Stomach (tissue), 9 donors: ENCODE data around the gene RCL1. TPM values are rescaled to one million over a fixed set of nuclear protein-coding genes. Genes with fewer than 3 reads are reported as not detected.

ENCODE experiments used
- DNase-seq, 2 donors: peaks; one replicate each; pipeline versions ENCODE4 v3.0.0 to v3.0.0-alpha.2; 2013 to 2019
- H3K27ac ChIP-seq, 5 donors: fragments of 200-600 bp in 4 of 5; sonication (generic) in 4 of 5; one replicate each; pipeline ENCODE4 v1.5.1; 2013 to 2019; ENCODE audit warnings: mild to moderate bottlenecking in 1 of 5, moderate library complexity in 1 of 5
- H3K27me3 ChIP-seq, 3 donors: fragments of 200-600 bp; sonication (generic); one replicate each; pipeline ENCODE4 v1.5.1; 2017 to 2019; ENCODE audit warnings: mixed run types in 1 of 3
- H3K36me3 ChIP-seq, 4 donors: fragments of 200-600 bp; sonication (generic); 1 replicate in 3 of 4; 2 replicates in 1 of 4; pipeline ENCODE4 v1.5.1; 2016 to 2019
- H3K4me1 ChIP-seq, 4 donors: fragments of 200-600 bp; sonication (generic); one replicate each; pipeline ENCODE4 v1.5.1; 2016 to 2019
- H3K4me3 ChIP-seq, 4 donors: fragments of 200-600 bp; sonication (generic) in 3 of 4; one replicate each; pipeline ENCODE4 v1.5.1; 2016 to 2019; ENCODE audit warnings: mild to moderate bottlenecking in 1 of 4
- H3K9me3 ChIP-seq, 4 donors: fragments of 200-600 bp; sonication (generic); one replicate each; pipeline ENCODE4 v1.5.1; 2016 to 2019
- EP300 ChIP-seq: sonication (generic); formaldehyde crosslinking; IDR thresholded peaks from one replicate; pipeline ENCODE4 v1.6.1; 2017; ENCODE audit warnings: antibody characterized with exemption
- POLR2A ChIP-seq, 4 donors: fragments of 450-650 bp; IDR thresholded peaks; one replicate each; pipeline ENCODE4 v1.6.1; 2016; ENCODE audit warnings: antibody characterized with exemption in 4 of 4, control low read depth in 2 of 4, mild to moderate bottlenecking in 1 of 4, moderate library complexity in 1 of 4
- POLR2AphosphoS5 ChIP-seq, 3 donors: sonication (generic); formaldehyde crosslinking; IDR thresholded peaks; one replicate each; pipeline ENCODE4 v1.6.1; 2016; ENCODE audit warnings: antibody characterized with exemption in 3 of 3
- WGBS, 5 donors: extraction: QIAGEN DNeasy Blood & Tissue Kit in 3 of 5; methylation state at CpG; one replicate each; pipeline versions ENCODE4 v1.1.5 to v1.1.7; 2013 to 2018; 5-methylcytosine and 5-hydroxymethylcytosine counted together
- intact Hi-C: fragments of 100-400 bp; cut with DNase I; formaldehyde crosslinking; loops from one replicate; pipeline ENCODE4 v1.15.1; 2023; ENCODE audit warnings: low total_unique reads
- polyA plus RNA-seq, 3 donors: library from polyadenylated mRNA; stranded (reverse); fragments of 200-250 nt; gene quantifications; one replicate each; pipeline ENCODE4 v1.2.3, GENCODE V29; 2013
- total RNA-seq, 5 donors: library from RNA; depleted of rRNA; stranded (reverse); fragments of >200 nt; gene quantifications; one replicate each; pipeline versions ENCODE4 v1.1.0 to v1.2.3, GENCODE V29; 2014 to 2016
- TF ChIP-seq, protein P1 (sequence below), 7 experiments: fragments of 450-650 bp in 4 of 7; fragments of 200-600 bp in 3 of 7; sonication (generic) in 3 of 7; IDR thresholded peaks; one replicate each; pipeline ENCODE4 v1.5.1; 2016 to 2019; ENCODE audit warnings: antibody characterized with exemption in 7 of 7, control low read depth in 2 of 7, mild to moderate bottlenecking in 1 of 7
- donor health status: healthy with polysubstance abuse.
- donor health status: Bipolar disorder and iron deficiency.
- donor health status: healthy.

RCL1 gene
- total and polyA plus RNA-seq, 8 donors: 11.7 to 38.7 (median 14.5) TPM

DNA sequence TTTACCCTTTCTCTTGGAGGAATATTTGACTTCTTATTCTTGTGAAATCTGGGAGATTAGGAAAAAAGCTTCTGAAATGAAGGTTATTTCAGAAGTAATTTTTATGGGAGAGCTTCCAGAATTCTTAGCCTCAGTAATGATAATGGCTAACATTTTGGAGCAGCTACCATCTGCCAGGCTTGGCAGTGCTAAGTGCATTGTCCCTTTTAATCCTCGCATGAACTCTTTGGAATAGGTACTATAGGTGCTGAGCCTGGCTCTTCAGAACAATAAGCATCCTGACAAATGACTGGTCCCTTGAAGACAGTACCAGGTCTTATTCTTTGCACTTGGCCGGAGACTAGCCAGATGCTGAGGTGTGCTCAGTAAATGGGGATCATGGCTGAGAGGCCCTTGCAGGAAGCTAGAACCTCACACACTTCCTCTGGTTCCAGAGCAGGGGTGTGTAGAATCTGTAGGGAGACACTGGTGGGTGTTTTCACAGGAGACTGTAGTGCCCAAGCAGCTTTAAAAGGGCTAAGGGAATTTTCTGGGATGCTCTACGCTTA, 90.7 kb downstream of the RCL1 start:
- Histone ChIP-seq H3K27me3 (no peaks in the 10 kb centered on the region), H3K27ac (no peak overlapping the region), H3K4me1 (peaks cover 0 to 6% (median 0%) of the 10 kb centered on the region in 4 donors), H3K36me3 (peaks cover 0 to 14% (median 8%) of the 10 kb centered on the region in 4 donors), H3K9me3 (no peaks in the 10 kb centered on the region), H3K4me3 (no peak overlapping the region)
- intact Hi-C loops: no loop called here
- TF ChIP-seq, protein P1, sequence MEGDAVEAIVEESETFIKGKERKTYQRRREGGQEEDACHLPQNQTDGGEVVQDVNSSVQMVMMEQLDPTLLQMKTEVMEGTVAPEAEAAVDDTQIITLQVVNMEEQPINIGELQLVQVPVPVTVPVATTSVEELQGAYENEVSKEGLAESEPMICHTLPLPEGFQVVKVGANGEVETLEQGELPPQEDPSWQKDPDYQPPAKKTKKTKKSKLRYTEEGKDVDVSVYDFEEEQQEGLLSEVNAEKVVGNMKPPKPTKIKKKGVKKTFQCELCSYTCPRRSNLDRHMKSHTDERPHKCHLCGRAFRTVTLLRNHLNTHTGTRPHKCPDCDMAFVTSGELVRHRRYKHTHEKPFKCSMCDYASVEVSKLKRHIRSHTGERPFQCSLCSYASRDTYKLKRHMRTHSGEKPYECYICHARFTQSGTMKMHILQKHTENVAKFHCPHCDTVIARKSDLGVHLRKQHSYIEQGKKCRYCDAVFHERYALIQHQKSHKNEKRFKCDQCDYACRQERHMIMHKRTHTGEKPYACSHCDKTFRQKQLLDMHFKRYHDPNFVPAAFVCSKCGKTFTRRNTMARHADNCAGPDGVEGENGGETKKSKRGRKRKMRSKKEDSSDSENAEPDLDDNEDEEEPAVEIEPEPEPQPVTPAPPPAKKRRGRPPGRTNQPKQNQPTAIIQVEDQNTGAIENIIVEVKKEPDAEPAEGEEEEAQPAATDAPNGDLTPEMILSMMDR (IDR thresholded peaks at IDR 0.05): no peak
- no peak for TF ChIP-seq POLR2AphosphoS5 (IDR thresholded peaks at IDR 0.05)
- TF ChIP-seq POLR2A (IDR thresholded peaks at IDR 0.05): no peak
- TF ChIP-seq EP300: no peak
- 94 to 98% (median 96%) methylated on average over 3 of the region's 3 CpGs for WGBS, 5 donors
- no peak for DNase-seq

DNA sequence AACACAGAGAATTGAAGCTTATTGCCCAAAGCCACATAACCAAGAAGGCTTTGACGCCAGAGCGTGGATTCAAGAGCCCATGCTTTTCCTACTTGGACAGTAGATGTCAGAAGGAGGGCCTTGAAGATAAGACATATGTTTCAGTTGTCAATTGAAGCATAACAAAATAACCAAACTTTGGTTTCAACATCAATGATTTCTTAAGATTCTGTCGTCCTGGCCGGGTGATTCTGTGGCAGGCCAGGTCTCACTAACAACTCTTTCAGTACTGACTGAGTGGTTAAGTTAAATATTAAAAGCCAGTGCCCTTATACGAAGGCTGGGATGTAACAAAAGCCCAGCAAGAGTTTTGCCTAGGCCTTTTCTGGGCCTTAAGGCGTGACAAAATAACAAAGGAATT, 94.0 kb downstream of the RCL1 start:
- H3K27me3 ChIP-seq: no peaks in the 10 kb centered on the region
- H3K9me3 ChIP-seq: no peaks in the 10 kb centered on the region
- WGBS, 5 donors: 50 to 64% (median 62%) methylated on average over 6 of the region's 6 CpGs
- DNase-seq: no peak
- TF ChIP-seq POLR2AphosphoS5 (IDR thresholded peaks at IDR 0.05) (no peak), POLR2A (IDR thresholded peaks at IDR 0.05) (no peak), EP300 (no peak)
- TF ChIP-seq, protein P1 (IDR thresholded peaks at IDR 0.05): no peak
- H3K4me1 ChIP-seq: peaks cover 0 to 6% (median 0%) of the 10 kb centered on the region in 4 donors
- no peak overlapping the region for H3K27ac ChIP-seq
- no peak overlapping the region for H3K4me3 ChIP-seq
- intact Hi-C loops: no loop called here
- peaks cover 0 to 14% (median 8%) of the 10 kb centered on the region in 4 donors for H3K36me3 ChIP-seq

DNA sequence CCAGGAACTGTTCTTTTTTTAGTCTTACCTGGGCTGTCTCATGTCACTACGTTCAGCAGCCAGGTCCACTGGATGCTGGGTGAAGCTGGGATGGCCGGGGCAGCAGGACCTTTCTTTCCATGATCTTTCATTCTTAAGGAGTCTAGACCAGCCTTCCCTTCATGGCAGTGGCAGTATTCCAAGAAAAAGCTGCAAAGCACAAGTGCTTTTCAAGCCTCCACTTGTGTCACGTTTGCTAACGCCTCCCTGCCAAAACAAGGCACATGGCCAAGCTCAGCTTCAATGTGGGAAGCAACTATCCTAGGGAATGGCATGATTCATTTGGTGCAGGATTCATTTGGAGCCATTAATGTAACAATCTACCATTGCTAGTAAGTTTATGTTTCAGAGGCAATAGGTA, 94.8 kb downstream of the RCL1 start:
- WGBS, 5 donors: 20 to 43% (median 38%) methylated on average over 4 of the region's 4 CpGs

DNA sequence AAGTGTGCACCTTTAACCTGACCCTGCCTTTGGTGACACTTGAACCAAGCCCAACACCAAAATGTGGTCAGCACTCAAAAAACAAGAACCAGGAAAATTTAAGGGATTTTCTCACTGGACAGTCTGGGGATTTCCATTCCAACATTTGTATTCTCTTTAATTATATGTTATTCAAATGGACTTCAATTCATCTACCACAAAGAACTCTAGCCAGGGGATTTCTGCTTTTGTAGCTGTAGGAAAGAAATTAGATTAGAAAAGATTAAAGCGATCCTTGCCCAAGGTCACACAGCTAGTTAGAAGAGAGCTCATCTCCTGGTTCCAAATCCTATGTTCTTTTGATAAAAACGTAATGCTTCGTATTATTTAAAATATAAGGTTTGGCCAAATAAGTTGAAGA, 97.5 kb downstream of the RCL1 start:
- peak in 1 of 2 donors; percentile 10 for DNase-seq
- no peaks in the 10 kb centered on the region for H3K9me3 ChIP-seq
- TF ChIP-seq EP300 (no peak), POLR2AphosphoS5 (IDR thresholded peaks at IDR 0.05) (no peak), POLR2A (IDR thresholded peaks at IDR 0.05) (no peak)
- TF ChIP-seq, protein P1 (IDR thresholded peaks at IDR 0.05): no peak
- H3K4me1 ChIP-seq: peaks cover 0 to 6% (median 0%) of the 10 kb centered on the region in 4 donors
- intact Hi-C loops: no loop called here
- no peak overlapping the region for H3K27ac ChIP-seq
- H3K27me3 ChIP-seq: no peaks in the 10 kb centered on the region
- H3K4me3 ChIP-seq: no peak overlapping the region
- WGBS, 5 donors: 77 to 92% (median 89%) methylated on average over 3 of the region's 3 CpGs
- H3K36me3 ChIP-seq: peaks cover 0 to 3% (median 2%) of the 10 kb centered on the region in 4 donors

More for the DNA sequence above, 94.8 kb downstream of the RCL1 start:
- Histone ChIP-seq H3K27me3 (no peaks in the 10 kb centered on the region), H3K4me1 (peaks cover 0 to 6% (median 0%) of the 10 kb centered on the region in 4 donors), H3K36me3 (peaks cover 0 to 14% (median 8%) of the 10 kb centered on the region in 4 donors), H3K4me3 (no peak overlapping the region), H3K27ac (no peak overlapping the region), H3K9me3 (no peaks in the 10 kb centered on the region)
- peak in 1 of 2 donors; percentile 21 for DNase-seq
- TF ChIP-seq, protein P1 (IDR thresholded peaks at IDR 0.05): no peak
- TF ChIP-seq POLR2AphosphoS5 (IDR thresholded peaks at IDR 0.05) (no peak), EP300 (no peak), POLR2A (IDR thresholded peaks at IDR 0.05) (no peak)
- intact Hi-C loops: no loop called here
